Hippocampal formation (tissue), 2 donors: Measurements from ENCODE around the gene ATP9B.
"Not testable (repeated sequence)": the region's sequence is repeated elsewhere in the genome, so short reads cannot be mapped to it uniquely, and the experiment has no call there.

Source experiments
- DNase-seq, 2 donors: peaks; one replicate each; lab custom pipeline; 2025; lab: John Stamatoyannopoulos, UW

ATP9B gene

DNA sequence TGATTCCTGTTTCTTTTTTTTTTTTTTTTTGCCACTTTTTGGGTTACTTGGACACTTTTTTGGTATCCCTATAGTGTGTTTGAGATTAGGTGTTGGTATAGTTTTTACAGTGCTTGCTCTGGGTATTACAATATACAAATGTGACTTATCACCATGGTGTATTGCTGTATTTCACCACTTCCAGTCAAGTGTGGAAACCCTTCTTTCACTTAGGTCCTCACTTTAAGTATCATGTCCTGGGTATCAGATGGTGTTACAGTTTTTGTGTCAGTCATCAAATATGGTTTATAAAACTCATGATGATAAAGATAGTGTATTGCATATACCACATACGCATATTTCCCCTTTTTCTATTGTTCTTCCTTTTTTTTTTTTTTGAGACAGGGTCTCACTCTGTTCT, 1.8 kb downstream of the ATP9B start:
- DNase-seq: no peak

DNA sequence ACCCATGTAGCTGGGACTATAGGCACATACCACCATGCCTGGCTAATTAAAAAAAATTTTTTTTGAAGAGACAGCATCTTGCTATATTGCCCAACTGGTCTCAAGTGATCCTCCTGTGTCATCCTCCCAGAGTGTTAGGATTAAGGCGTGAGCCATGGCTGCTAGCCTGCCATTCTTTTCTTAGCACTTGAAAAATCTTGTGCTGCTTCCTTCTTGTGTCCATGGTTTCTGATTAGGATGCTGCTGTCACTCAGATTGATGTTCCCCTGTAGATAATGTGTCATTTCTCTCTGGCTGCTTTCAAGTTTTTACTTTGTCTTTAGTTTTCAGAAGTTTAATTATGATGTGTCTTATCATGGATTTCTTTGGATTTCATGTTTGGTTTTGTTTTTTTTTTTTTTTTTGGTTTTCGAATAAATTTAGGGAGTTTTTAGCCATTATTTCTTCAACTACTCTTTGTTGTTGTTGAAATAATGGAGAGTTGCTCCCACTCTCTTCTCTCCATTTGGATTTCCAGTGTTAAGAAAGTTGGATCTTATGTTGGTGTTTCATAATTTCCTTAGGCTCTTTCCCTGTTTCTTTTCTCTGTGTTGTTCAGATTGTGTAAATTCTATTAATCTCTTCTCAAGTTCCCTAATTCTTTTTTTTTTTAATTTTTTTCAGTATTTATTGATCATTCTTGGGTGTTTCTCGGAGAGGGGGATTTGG, 2.5 kb downstream of the ATP9B start:
- no peak for DNase-seq

DNA sequence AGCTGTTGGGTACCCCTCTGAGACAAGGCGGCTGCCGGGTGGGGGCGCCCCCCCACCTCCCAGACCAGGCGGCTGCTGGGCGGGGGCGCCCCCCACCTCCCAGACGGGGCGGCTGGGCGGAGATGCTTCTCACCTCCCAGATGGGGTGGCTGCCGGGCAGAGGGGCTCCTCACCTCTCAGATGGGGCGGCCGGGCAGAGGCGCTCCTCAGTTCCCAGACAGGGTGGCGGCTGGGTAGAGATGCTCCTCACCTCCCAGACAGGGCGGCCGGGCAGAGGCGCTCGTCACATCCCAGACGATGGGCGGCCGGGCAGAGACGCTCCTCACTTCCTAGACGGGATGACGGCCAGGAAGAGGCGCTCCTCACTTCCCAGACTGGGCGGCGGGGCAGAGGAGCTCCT, 3.5 kb downstream of the ATP9B start:
- not testable (repeated sequence) for DNase-seq

DNA sequence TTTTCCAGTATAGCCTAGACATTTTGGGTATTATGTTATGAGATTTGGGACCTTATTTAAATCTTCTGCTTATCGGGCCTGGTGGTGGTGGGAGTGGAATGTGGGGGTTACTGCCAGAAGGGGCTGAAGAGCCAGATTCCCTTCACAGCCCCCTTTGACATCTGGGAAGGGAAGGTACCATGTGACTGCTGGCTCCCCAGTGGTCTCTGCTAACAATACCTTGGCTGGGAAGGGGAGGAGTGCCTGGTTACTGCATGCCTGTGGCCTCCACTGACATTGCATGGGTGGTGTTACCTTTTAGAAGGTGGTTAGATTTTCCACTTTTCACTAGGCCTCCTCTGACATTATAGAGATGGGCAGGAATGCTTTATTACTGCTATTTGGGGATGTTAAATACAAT, 8.0 kb downstream of the ATP9B start:
- no peak for DNase-seq

DNA sequence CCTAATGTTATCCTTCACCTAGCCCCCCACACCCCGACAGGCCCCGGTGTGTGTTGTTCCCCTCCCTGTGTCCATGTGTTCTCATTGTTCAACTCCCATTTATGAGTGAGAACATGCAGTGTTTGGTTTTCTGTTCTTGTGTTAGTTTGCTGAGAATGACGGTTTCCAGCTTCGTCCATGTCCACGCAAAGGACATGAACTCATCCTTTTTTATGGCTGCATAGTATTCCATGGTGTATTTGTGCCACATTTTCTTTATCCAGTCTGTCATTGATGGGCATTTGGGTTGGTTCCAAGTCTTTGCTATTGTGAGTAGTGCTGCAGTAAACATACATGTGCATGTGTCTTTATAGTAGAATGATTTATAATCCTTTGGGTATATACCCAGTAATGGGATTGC, 9.6 kb downstream of the ATP9B start:
- not testable (repeated sequence) for DNase-seq

DNA sequence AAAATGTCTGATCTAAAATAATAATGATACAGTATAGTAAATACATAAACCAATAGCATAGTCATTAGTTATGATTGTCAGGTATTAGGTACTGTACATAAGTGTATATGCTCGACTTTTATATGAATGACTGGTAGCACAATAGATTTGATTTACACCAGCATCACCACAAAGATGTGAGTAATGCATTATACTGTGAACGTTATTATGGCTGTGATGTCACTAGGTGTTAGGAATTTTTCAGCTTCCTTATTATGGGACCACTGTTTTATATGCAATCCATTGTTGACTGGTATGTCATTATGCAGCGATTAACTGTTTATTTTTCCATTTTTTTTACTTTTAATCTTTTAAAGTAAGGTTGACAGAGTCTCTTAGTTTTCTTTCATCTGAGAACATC, 23.7 kb downstream of the ATP9B start:
- no peak for DNase-seq

DNA sequence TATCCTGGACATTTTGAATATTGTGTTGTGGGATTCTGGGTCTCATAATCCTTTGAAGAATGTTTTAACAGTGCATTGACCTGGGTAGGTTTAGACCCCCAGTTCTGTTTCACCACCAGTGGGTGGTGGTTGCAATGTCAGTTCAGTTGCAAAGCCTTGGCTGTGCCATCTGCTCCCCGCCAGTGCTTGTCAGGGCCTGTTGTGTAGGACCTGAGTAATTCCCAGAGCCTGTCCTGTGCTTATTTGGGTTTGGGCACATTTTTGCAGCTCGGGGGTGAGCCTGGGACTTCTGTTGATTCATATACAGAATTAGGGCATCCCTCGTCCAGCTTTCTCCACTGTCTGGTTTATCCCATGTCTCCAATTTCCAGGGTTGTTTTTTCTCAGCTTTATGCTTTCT, 24.8 kb downstream of the ATP9B start:
- DNase-seq: no peak

DNA sequence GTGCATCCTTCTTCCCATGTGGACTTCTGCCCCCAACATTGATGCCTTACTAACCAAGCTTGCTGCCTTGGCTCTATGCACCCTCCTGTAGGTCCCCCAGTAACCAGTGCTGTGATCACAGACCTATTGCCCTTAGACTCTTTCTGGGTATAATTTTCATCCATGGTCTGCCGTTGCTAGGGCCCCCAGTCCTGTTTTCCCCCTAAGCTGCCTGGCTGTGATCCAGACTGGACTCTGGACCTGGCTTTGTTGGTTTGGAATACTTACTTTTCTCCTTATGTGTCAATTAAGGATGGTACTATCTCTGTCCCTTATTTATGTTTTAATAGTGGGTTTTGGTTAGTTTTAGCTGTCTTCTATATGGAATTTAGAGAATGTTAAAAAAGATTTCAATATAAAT, 26.0 kb downstream of the ATP9B start:
- DNase-seq: no peak

DNA sequence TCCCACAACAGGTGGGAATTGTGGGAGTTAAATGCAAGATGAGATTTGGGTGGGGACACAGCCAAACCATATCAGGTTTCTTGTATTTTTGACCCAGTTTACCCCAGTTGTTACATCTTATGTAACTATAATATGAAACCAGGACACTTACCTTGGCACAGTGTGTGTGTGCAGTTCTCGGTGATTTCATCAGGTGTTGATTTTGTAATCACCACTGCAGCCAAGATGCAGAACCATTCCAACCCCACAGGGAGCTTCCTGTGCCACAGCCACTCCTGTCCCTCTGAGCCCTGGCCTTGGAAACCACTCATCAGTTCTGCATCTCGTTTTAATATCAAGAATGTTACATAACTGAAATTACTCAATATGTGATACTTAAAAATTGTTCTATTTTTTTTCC, 31.8 kb downstream of the ATP9B start:
- no peak for DNase-seq

DNA sequence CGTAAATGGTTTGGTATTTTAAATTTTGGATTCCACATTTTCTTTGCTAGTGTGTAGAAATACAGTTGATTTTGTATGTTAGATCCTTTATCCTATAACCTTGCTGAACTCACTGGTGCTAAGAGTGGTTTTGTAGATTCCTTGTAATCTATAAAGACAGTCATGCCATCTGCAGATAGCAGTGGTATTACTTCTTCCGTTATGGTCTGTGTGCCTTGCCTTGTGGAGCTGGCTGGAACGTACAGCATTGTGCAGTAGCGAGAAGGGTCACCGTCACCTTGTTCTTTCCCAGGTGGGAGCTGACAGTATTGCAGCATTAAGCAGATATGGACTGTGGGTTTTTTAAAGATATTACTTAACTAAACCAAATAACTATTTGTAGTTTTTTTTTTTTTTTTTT, 33.7 kb downstream of the ATP9B start:
- no peak for DNase-seq

DNA sequence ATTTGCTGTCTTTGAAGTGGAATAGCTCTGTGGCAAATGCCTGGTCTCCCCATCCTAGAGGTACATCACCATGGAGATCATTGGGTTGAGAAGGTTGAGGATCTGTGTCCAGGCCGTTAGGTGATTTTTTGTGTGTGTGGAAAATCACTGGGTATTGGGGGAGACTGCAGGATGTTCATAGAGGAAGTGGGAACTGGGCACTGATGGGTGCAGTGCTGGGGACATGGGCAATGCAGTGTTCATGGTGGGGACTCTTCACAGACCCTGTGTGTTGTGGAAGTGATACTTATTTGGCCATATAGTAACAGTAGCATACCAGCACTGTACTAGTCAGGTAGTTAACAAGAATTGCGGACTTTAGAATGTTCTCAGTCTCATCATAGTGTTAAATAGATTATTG, 34.9 kb downstream of the ATP9B start:
- DNase-seq: no peak

DNA sequence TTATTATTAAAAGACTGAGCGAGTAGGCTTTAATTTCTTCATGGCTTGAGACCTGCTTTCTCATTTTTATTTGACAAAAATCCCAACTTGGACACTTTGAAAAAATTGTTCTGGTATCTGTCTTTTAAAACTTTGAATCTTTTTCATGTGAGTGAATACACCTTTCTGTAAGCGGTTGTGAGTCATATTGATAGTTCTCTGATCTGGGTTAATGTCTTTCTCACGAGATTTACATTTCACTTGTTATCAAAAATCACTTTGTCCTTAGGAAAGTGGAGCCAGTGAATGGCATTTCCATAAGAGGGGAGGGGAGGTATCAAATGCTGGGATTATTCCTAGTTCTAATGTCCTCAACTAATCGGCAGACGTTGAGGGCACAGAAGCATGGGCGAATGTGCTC, 36.3 kb downstream of the ATP9B start:
- no peak for DNase-seq

DNA sequence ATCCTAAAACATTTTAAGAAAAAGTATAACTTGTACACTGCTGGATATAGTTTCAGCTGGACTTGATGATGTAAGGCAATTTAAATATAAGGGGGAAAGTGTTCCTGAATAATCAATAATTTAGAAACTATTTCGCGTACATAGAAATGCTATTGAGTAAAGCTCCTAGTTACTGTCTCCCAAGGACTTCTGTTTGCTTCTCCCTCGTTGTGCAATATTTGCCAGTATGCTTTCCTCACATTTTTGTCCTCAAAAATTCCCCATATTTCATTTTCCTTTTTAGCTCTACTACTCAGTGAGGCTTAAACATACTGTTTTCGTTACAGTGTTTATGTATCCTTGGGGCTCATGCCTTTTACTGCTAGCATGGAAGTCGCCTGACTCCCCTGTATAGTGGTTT, 36.9 kb downstream of the ATP9B start:
- no peak for DNase-seq

DNA sequence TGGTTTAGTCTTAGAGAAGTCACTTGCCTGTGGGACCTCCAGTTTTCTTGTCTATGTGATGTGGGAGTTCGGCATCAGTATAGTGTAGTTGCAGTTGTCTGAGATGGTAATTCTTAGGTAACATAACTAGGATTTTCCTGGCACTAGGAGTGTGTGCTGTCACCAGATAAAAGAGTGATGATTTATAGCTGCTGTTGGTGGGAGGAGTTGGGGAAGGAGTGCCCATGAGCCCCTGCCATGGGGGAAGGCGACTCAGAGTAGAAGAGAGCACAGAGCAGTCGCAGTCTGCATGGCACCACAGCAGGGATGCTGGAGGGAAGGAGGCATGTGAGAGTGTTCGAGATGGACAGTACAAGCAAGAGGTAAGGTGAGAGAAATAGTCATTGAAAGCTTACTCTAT, 38.7 kb downstream of the ATP9B start:
- no peak for DNase-seq

DNA sequence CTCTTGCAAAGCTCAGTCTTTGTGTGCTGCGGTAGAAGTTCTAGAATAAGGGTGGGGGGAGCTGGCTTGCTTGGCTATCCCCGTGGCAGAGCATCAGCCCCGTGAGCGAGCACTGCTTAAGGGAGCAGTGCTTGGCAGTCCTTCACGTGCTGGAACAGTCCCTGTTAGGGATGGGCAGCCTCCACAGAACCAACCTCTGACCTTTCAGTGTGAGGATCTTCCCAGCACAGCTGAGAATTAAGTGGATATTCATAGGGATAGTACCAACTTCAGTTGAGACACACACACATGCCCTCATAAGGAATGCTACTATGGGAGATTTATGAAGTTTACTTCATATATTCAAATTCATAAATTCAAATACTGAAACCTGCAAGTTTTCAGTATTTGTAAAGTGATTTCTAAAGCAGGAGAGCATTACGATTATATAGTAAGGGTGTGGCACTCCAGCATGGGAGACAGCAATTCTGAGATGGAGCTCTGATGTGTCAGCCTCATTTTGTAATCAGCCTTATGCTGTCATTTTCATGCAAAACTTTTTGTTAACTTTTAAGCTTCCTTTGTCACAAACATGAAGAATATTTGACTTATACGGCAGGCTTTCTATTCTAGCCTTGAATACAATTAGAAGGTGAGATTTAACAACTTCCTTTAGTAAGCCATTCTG, 39.5 kb downstream of the ATP9B start:
- DNase-seq: no peak

DNA sequence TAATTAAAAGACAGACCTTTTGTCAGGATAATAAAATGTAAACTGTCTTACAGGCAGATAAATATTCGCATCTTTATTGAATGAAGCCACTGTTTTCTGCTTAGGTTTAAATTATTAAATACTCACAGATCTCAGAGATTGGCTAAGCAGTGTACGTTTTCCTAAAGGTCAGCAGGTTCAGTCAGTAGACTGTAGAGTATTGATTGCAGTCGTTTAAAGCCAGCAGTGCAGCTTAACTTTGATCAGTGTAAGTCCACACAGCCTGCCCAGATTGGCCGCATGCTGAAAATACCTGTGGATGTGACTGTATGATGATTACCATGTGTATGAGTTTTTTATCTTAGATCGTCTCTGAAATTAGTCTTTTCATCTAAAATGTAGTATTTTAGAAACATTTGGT, 42.3 kb downstream of the ATP9B start:
- no peak for DNase-seq

DNA sequence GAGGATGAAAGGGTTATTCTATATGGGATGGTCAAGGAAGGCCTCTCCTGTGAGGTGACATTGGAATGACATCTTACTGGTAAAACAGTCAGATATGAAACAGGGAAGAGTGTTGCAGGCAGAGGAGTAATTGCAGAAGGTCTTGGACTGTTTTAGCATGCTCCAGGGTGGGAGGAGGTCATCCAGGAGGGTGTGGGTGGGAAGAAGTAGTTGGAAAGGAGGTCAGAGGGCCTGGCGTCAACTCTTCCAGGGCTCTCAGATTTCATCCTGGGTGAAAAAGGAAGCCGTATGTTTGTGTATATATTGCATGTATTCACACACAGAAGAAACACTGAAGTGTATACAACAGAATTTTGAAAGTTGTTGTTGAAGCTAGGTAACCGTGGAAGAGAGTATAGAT, 48.2 kb downstream of the ATP9B start:
- DNase-seq: no peak

DNA sequence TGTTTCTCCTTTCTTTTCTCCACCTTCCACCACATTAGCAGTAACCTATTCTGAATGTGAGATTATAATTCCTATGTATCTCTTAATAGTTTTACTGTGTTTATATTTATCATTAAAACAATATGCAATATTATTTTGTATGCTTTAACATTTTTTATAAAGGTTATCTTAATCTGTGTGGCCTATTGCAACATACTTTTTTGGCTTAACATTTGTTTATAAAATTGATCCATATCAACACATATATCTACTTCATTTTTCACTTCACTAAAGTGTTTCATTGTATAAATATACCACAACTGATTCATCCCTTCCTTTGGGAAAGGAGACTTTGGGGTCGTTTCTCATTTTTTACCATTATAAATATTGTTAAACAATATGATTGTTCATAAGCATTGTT, 48.6 kb downstream of the ATP9B start:
- no peak for DNase-seq

DNA sequence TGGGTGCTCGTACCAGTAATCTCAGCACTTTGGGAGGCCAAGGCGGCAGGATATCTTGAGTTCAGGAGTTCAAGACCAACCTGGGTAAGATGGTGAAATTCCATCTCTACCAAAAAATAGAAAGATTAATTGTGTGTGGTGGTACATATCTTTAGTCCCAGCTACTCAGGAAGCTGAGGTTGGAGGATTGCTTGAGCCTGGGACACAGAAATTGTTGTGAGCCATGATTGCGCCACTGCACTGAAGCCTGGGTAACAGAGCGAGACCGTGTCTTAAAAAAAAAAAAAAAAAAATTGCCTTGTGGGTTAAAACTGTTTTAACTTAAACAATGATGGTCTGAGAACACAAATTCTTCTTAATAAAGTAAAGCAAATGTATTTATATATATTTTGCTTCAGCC, 49.6 kb downstream of the ATP9B start:
- no peak for DNase-seq

DNA sequence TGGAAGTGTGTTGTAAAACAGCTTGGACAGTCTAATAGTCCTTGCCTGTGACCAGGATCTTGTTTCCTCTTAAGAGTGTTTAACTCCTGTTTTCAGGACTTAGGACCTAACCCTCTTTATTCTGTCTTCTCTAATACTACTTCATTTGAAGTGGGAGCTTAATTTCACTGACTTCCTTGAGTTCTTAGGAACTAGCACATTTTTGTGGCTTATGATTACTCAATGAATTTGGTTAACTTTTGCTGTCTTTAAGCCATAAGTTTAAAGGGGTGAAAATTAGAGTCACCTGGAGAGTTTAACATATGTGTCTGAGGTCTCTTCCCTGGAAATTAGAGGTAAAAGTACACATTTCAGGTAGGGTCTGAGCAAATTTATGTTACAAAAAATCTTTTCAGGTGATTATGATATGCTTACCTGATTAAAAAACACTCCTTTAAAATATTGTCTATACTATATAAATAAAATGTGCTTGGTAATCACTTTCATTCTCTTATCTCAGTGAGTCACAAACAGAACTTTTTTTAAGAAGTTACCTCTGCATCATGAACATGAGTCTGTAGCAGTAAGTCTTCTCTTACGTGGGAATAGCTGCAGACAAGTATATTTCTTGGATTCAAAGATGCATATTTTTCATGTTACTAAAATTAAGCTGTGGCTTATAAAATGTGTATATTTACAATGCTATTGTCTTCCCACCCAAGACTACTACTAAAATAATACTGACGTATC, 52.7 kb downstream of the ATP9B start:
- no peak for DNase-seq

DNA sequence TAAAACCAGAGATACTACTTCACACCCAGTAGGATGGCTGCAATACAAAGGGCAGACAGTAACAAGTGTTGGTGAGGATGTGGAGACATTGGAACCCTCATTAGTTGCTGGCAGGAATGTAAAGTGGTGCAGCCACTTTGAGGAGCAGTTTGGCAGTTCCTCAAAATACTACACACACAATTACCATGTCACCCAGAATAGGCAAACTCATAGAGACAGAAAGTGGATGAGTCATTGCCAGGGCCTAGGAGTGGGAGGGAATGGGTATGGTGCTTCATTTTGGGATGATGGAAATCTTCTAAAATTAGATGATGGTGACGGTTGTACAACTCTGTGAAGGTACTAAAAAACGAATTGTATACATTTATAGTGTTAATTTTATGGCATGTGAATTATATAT, 54.8 kb downstream of the ATP9B start:
- no peak for DNase-seq

DNA sequence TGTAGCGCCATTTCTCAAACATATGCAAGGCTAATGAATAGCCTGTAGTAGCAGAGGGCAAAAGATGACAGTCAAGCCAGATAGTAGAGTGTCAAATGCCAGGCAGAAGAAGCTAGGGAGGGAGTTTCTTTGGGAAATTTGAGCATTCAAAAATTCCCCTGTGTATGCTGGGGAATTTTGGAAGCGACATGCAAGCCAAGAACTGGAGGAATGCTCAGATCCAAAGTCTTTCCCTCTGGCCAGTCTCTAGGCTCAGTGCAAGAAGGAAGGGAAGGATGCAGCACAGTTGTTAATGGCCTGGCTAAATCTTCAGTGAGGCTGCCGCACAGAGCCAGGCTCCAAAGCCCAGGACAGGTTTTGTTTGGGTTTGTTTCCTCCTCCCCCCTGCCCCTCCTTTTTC, 59.9 kb downstream of the ATP9B start:
- DNase-seq: no peak

DNA sequence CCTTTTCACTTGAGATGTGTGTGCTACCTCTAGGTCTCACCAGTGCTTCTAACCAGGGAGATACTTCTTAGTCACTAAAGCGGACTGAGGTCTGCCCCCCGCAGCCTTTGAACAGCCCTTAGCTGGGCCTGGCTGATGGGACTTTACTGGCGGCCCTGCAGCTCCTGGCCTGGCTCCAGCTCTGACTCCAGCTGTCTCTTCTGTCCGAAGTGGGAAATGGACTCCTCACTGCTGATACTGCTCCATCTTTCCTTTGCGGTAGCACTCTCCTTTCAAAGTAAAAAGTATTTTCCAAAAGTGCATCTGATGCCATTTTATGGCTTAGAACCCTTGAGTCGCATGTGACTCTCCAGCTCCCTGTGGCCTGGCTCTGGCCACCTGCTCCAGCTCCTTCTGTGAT, 64.5 kb downstream of the ATP9B start:
- DNase-seq: peak in 1 of 2 donors; percentile 4
